CD8-positive, alpha-beta memory T cell (primary cell): Measurements from ENCODE around the gene WDR62. TPM values are rescaled to one million over a fixed set of nuclear protein-coding genes. Genes with fewer than 3 reads are reported as not detected.

Experiments
- CTCF ChIA-PET: fragments of 350-600 bp; sonication (Branson Sonifier 250); formaldehyde crosslinking; loops from one replicate; lab custom pipeline; 2021; ENCODE audit warnings: antibody characterized with exemption; lab: Charles Lee
- POLR2A ChIA-PET: fragments of 350-600 bp; sonication (Branson Sonifier 250); formaldehyde crosslinking; loops from one replicate; lab custom pipeline; 2021; ENCODE audit warnings: antibody characterized with exemption; lab: Charles Lee
- DNase-seq, 5 donors: peaks; one replicate each; pipeline versions ENCODE4 v3.0.0 to v3.0.0-alpha.2; 2020 to 2022; ENCODE audit warnings: mixed read lengths in 1 of 5
- H3K27ac ChIP-seq: one replicate; pipeline ENCODE4 v1.7.0; 2013; ENCODE audit warnings: low read depth, mild to moderate bottlenecking, low read length, moderate library complexity
- H3K27me3 ChIP-seq: 2 replicates; pipeline ENCODE4 v1.7.0; 2013; ENCODE audit warnings: low read length, mild to moderate bottlenecking; ENCODE audit not compliant: insufficient read depth, poor library complexity, severe bottlenecking
- H3K36me3 ChIP-seq: 2 replicates; pipeline ENCODE4 v1.7.0; 2013; ENCODE audit warnings: mild to moderate bottlenecking, low read length, moderate library complexity; ENCODE audit not compliant: insufficient read depth
- H3K4me1 ChIP-seq: 2 replicates; pipeline ENCODE4 v1.7.0; 2013; ENCODE audit warnings: mild to moderate bottlenecking, low read length, moderate library complexity; ENCODE audit not compliant: insufficient read depth
- H3K4me3 ChIP-seq: 2 replicates; pipeline ENCODE4 v1.7.0; 2013; ENCODE audit warnings: mild to moderate bottlenecking, low read length
- H3K9me3 ChIP-seq: 2 replicates; pipeline ENCODE4 v1.7.0; 2013; ENCODE audit warnings: mild to moderate bottlenecking, low read length
- H3K27ac Mint-ChIP-seq, 8 donors: one replicate each; pipeline ENCODE4 v1.8.0; 2020 to 2021; ENCODE audit warnings: mixed read lengths in 8 of 8, mild to moderate bottlenecking in 6 of 8, inconsistent platforms in 3 of 8, moderate library complexity in 3 of 8
- H3K27me3 Mint-ChIP-seq, 2 donors: one replicate each; pipeline ENCODE4 v1.8.0; 2020 to 2021; ENCODE audit warnings: mixed read lengths in 2 of 2, mild to moderate bottlenecking in 1 of 2, moderate library complexity in 1 of 2
- H3K36me3 Mint-ChIP-seq, 3 donors: one replicate each; pipeline ENCODE4 v1.8.0; 2020 to 2021; ENCODE audit warnings: mixed read lengths in 3 of 3, inconsistent platforms in 1 of 3, mild to moderate bottlenecking in 1 of 3
- H3K4me1 Mint-ChIP-seq, 3 donors: one replicate each; pipeline ENCODE4 v1.8.0; 2020 to 2021; ENCODE audit warnings: mixed read lengths in 3 of 3, inconsistent platforms in 1 of 3, mild to moderate bottlenecking in 1 of 3
- H3K4me3 Mint-ChIP-seq, 7 donors: one replicate each; pipeline ENCODE4 v1.8.0; 2020 to 2021; ENCODE audit warnings: mixed read lengths in 7 of 7, mild to moderate bottlenecking in 6 of 7, moderate library complexity in 4 of 7, inconsistent platforms in 2 of 7
- H3K9me3 Mint-ChIP-seq, 5 donors: one replicate each; pipeline ENCODE4 v1.8.0; 2020 to 2022; ENCODE audit warnings: mixed read lengths in 5 of 5, mild to moderate bottlenecking in 3 of 5, moderate library complexity in 2 of 5, inconsistent platforms in 1 of 5
- polyA plus RNA-seq: library from polyadenylated mRNA; unstranded; fragments of 300-500 nt; fragmentation: Illumina TruSeq; gene quantifications from one replicate; pipeline ENCODE4 v1.2.3, GENCODE V29; 2021
- total RNA-seq, 2 experiments: library from RNA; stranded (reverse); gene quantifications; one replicate each; pipeline ENCODE4 v1.2.3, GENCODE V29; 2021

WDR62 gene
- total and polyA plus RNA-seq, 3 experiments from 2014 or later: 0.37 to 15.8 (median 15.7) TPM

- peaks cover 4% of the 10 kb centered on the region for H3K36me3 ChIP-seq
- POLR2A ChIA-PET: no interaction called here
- Mint-ChIP-seq H3K9me3 (peaks cover 0 to 3% (median 0%) of the 10 kb centered on the region in 5 donors), H3K27ac (peak overlapping the region in 1 of 8 donors; percentile 82), H3K27me3 (peaks cover 0 to 5% of the 10 kb centered on the region in 2 donors), H3K4me1 (peaks cover 23 to 32% (median 30%) of the 10 kb centered on the region in 3 donors), H3K36me3 (peaks cover 5 to 53% (median 5%) of the 10 kb centered on the region in 3 donors), H3K4me3 (no peak overlapping the region)
- no peak overlapping the region for H3K4me3 ChIP-seq
- no peaks in the 10 kb centered on the region for H3K9me3 ChIP-seq
- no peak overlapping the region for H3K27ac ChIP-seq
- no peak for DNase-seq
- CTCF ChIA-PET: no interaction called here
- no peaks in the 10 kb centered on the region for H3K27me3 ChIP-seq
- H3K4me1 ChIP-seq: peaks cover 19% of the 10 kb centered on the region
These were observed 56.5 kb downstream of the WDR62 start for GRCh38 chr19:36111200-36111539.

GRCh38 chr19:36112678-36113077 is 58.0 kb downstream of the WDR62 start:
- H3K4me3 Mint-ChIP-seq: peak overlapping the region; percentile 59 to 89 (median 81)
- peaks cover 0 to 3% (median 0%) of the 10 kb centered on the region in 5 donors for H3K9me3 Mint-ChIP-seq
- Histone ChIP-seq H3K27me3 (no peaks in the 10 kb centered on the region), H3K36me3 (peaks cover 4% of the 10 kb centered on the region), H3K4me3 (no peak overlapping the region), H3K4me1 (peaks cover 29% of the 10 kb centered on the region), H3K9me3 (no peaks in the 10 kb centered on the region), H3K27ac (no peak overlapping the region)
- H3K27me3 Mint-ChIP-seq: peaks cover 0 to 5% of the 10 kb centered on the region in 2 donors
- peaks cover 5 to 56% (median 8%) of the 10 kb centered on the region in 3 donors for H3K36me3 Mint-ChIP-seq
- ChIA-PET POLR2A (no interaction called here), CTCF (no interaction called here)
- no peak for DNase-seq
- peaks cover 30 to 43% (median 41%) of the 10 kb centered on the region in 3 donors for H3K4me1 Mint-ChIP-seq
- H3K27ac Mint-ChIP-seq: peak overlapping the region in 7 of 8 donors; percentile 20 to 82 (median 59)

GRCh38 chr19:36113425-36113824 is 58.7 kb downstream of the WDR62 start:
- peak overlapping the region in 7 of 8 donors; percentile 81 to 99 (median 96) for H3K27ac Mint-ChIP-seq
- peaks cover 29% of the 10 kb centered on the region for H3K4me1 ChIP-seq
- no peaks in the 10 kb centered on the region for H3K27me3 ChIP-seq
- ChIA-PET CTCF (interaction anchor here (3.7 kb wide), 1 partner anchor 14 kb away, joined by 22 read pairs; no protein-coding TSS in a partner anchor), POLR2A (no interaction called here)
- peaks cover 33 to 48% (median 47%) of the 10 kb centered on the region in 3 donors for H3K4me1 Mint-ChIP-seq
- H3K9me3 Mint-ChIP-seq: peaks cover 0 to 3% (median 0%) of the 10 kb centered on the region in 5 donors
- DNase-seq: peak in 1 of 5 donors; percentile 48
- H3K27me3 Mint-ChIP-seq: peaks cover 0 to 5% of the 10 kb centered on the region in 2 donors
- H3K36me3 Mint-ChIP-seq: peaks cover 5 to 60% (median 11%) of the 10 kb centered on the region in 3 donors
- H3K4me3 Mint-ChIP-seq: peak overlapping the region; percentile 82 to 94 (median 90)
- peaks cover 7% of the 10 kb centered on the region for H3K36me3 ChIP-seq
- H3K4me3 ChIP-seq: peak overlapping the region; percentile 99
- peak overlapping the region; percentile 95 for H3K27ac ChIP-seq
- H3K9me3 ChIP-seq: no peaks in the 10 kb centered on the region

- DNase-seq: peak in 2 of 5 donors; percentile 15 to 22
- H3K9me3 Mint-ChIP-seq: peaks cover 0 to 3% (median 0%) of the 10 kb centered on the region in 5 donors
- Histone ChIP-seq H3K36me3 (peaks cover 13% of the 10 kb centered on the region), H3K27me3 (no peaks in the 10 kb centered on the region), H3K9me3 (no peaks in the 10 kb centered on the region), H3K4me3 (peak overlapping the region; percentile 99), H3K27ac (peak overlapping the region; percentile 95), H3K4me1 (peaks cover 29% of the 10 kb centered on the region)
- ChIA-PET CTCF (interaction anchor here (1.2 to 3.7 kb wide), 4 partner anchors 13 to 161 kb away, joined by 3 to 22 read pairs (median 4); no protein-coding TSS in a partner anchor), POLR2A (interaction anchor here (1.3 to 2.5 kb wide), 4 partner anchors 14 to 100 kb away, joined by 5 to 11 read pairs (median 8); partner anchors contain the start of genes CAPNS1, ZNF146 and ZNF565)
- peaks cover 0 to 5% of the 10 kb centered on the region in 2 donors for H3K27me3 Mint-ChIP-seq
- H3K27ac Mint-ChIP-seq: peak overlapping the region; percentile 91 to 99 (median 97)
- H3K4me1 Mint-ChIP-seq: peaks cover 33 to 52% (median 47%) of the 10 kb centered on the region in 3 donors
- peak overlapping the region; percentile 82 to 94 (median 90) for H3K4me3 Mint-ChIP-seq
- peaks cover 5 to 62% (median 12%) of the 10 kb centered on the region in 3 donors for H3K36me3 Mint-ChIP-seq
These were observed 59.4 kb downstream of the WDR62 start for GRCh38 chr19:36113894-36114720.

- Histone ChIP-seq H3K4me1 (peaks cover 29% of the 10 kb centered on the region), H3K27me3 (no peaks in the 10 kb centered on the region), H3K4me3 (peak within 1 kb of the TSS; percentile 99), H3K27ac (peak within 1 kb of the TSS; percentile 95), H3K9me3 (no peaks in the 10 kb centered on the region), H3K36me3 (peaks cover 16% of the 10 kb centered on the region)
- H3K27ac Mint-ChIP-seq: peak within 1 kb of the TSS; percentile 91 to 99 (median 97)
- peaks cover 5 to 66% (median 13%) of the 10 kb centered on the region in 3 donors for H3K36me3 Mint-ChIP-seq
- ChIA-PET POLR2A (interaction anchor here (0.7 to 2.5 kb wide), 7 partner anchors 13 to 374 kb away, joined by 4 to 11 read pairs (median 5); partner anchors contain the start of genes CAPNS1, THAP8, ZNF146 and ZNF565), CTCF (interaction anchor here (0.7 to 3.7 kb wide), 6 partner anchors 13 to 162 kb away, joined by 3 to 22 read pairs (median 4); no protein-coding TSS in a partner anchor)
- peaks cover 0 to 7% of the 10 kb centered on the region in 2 donors for H3K27me3 Mint-ChIP-seq
- H3K4me1 Mint-ChIP-seq: peaks cover 33 to 55% (median 48%) of the 10 kb centered on the region in 3 donors
- H3K4me3 Mint-ChIP-seq: peak within 1 kb of the TSS; percentile 82 to 94 (median 90)
- peak; percentile 97 to 100 (median 99) for DNase-seq
- H3K9me3 Mint-ChIP-seq: peaks cover 0 to 3% (median 0%) of the 10 kb centered on the region in 5 donors
These were observed 60.2 kb downstream of the WDR62 start, which contains the start of gene POLR2I for GRCh38 chr19:36114721-36115452. POLR2I (minus strand) TSS chr19:36114875; CDS start chr19:36114856, 19 bp downstream.

GRCh38 chr19:36115453-36116343 is 61.0 kb downstream of the WDR62 start, which contains the start of gene TBCB:
TBCB (plus strand) TSS chr19:36115468; CDS start chr19:36115561, 93 bp downstream.
- peak within 1 kb of the TSS; percentile 91 to 99 (median 97) for H3K27ac Mint-ChIP-seq
- peaks cover 0 to 7% of the 10 kb centered on the region in 2 donors for H3K27me3 Mint-ChIP-seq
- peaks cover 5 to 72% (median 16%) of the 10 kb centered on the region in 3 donors for H3K36me3 Mint-ChIP-seq
- CTCF ChIA-PET: interaction anchor here (0.7 to 3.7 kb wide), 6 partner anchors 12 to 162 kb away, joined by 3 to 22 read pairs (median 4); no protein-coding TSS in a partner anchor
- peak within 1 kb of the TSS; percentile 99 for H3K4me3 ChIP-seq
- peak within 1 kb of the TSS; percentile 82 to 94 (median 90) for H3K4me3 Mint-ChIP-seq
- no peaks in the 10 kb centered on the region for H3K27me3 ChIP-seq
- POLR2A ChIA-PET: interaction anchor here (0.7 to 2.5 kb wide), 7 partner anchors 12 to 375 kb away, joined by 4 to 11 read pairs (median 5); partner anchors contain the start of genes CAPNS1, THAP8, ZNF146 and ZNF565
- peaks cover 0 to 3% (median 0%) of the 10 kb centered on the region in 5 donors for H3K9me3 Mint-ChIP-seq
- peak within 1 kb of the TSS; percentile 95 for H3K27ac ChIP-seq
- peak in 2 of 5 donors; percentile 88 to 92 for DNase-seq
- H3K4me1 Mint-ChIP-seq: peaks cover 37 to 58% (median 51%) of the 10 kb centered on the region in 3 donors
- peaks cover 21% of the 10 kb centered on the region for H3K36me3 ChIP-seq
- peaks cover 29% of the 10 kb centered on the region for H3K4me1 ChIP-seq
- H3K9me3 ChIP-seq: no peaks in the 10 kb centered on the region
